Ishikawa (cell line): ENCODE data around the gene SLC30A10.

ENCODE experiments used
- CEBPB ChIP-seq: IDR thresholded peaks from 2 replicates; pipeline ENCODE4 v1.6.1; 2012
- CREB1 ChIP-seq: IDR thresholded peaks from 2 replicates; pipeline ENCODE4 v1.6.1; 2012; ENCODE audit warnings: low read depth
- EGR1 ChIP-seq: IDR thresholded peaks from 2 replicates; pipeline ENCODE4 v1.6.1; 2012
- EP300 ChIP-seq: IDR thresholded peaks from 2 replicates; pipeline ENCODE4 v1.6.1; 2012; ENCODE audit warnings: borderline replicate concordance
- FOXM1 ChIP-seq: IDR thresholded peaks from 2 replicates; pipeline ENCODE4 v1.6.1; 2012; ENCODE audit warnings: low read depth, borderline replicate concordance
- NFIC ChIP-seq: IDR thresholded peaks from 2 replicates; pipeline ENCODE4 v1.6.1; 2012
- RAD21 ChIP-seq: IDR thresholded peaks from 2 replicates; pipeline ENCODE4 v1.6.1; 2012; ENCODE audit warnings: low read depth
- REST ChIP-seq: IDR thresholded peaks from 2 replicates; pipeline ENCODE4 v1.6.1; 2012; ENCODE audit warnings: low read depth, mild to moderate bottlenecking
- TAF1 ChIP-seq: IDR thresholded peaks from 2 replicates; pipeline ENCODE4 v1.6.1; 2012; ENCODE audit warnings: low read depth, mild to moderate bottlenecking
- TCF12 ChIP-seq: IDR thresholded peaks from 2 replicates; pipeline ENCODE4 v1.6.1; 2012; ENCODE audit warnings: low read depth
- TEAD4 ChIP-seq: IDR thresholded peaks from 2 replicates; pipeline ENCODE4 v1.6.1; 2012
- ZBTB7A ChIP-seq: IDR thresholded peaks from 2 replicates; pipeline ENCODE4 v1.6.1; 2012; ENCODE audit warnings: low read depth
- TF ChIP-seq, protein P1 (sequence below): IDR thresholded peaks from 2 replicates; pipeline ENCODE4 v1.6.1; 2012
- TF ChIP-seq, protein P2 (sequence below): IDR thresholded peaks from 2 replicates; pipeline ENCODE4 v1.6.1; 2012

The SLC30A10 gene

DNA sequence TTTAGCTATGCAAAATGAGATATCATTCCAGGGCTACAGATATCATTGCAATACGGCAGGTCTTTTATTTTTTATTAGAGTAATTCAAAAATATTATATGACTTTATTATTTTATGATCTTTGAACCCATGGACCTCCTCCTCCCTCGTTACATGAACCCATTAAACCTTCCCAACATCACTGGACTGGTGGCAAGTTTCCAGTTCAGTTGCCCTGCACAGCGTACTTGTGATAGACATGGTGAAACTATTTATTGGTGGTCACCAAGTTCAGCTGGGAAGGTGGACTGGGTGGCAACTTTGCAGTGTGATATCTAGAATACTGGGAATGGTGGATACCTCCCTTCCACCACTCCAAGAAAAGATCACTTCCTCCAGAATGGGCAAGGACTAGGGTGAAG lies 52.5 kb downstream of the SLC30A10 start:
- TF ChIP-seq TAF1: no peak
- TF ChIP-seq, protein P1, sequence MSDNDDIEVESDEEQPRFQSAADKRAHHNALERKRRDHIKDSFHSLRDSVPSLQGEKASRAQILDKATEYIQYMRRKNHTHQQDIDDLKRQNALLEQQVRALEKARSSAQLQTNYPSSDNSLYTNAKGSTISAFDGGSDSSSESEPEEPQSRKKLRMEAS: no peak
- TF ChIP-seq NFIC: no peak
- TF ChIP-seq FOXM1: no peak
- no peak for TF ChIP-seq EP300
- TF ChIP-seq CEBPB: no peak
- no peak for TF ChIP-seq TEAD4
- TF ChIP-seq ZBTB7A: no peak
- TF ChIP-seq REST: no peak
- TF ChIP-seq CREB1: no peak

- TF ChIP-seq EGR1: no peak
- TF ChIP-seq RAD21: no peak
- no peak for TF ChIP-seq ZBTB7A
- no peak for TF ChIP-seq EP300
- no peak for TF ChIP-seq NFIC
- TF ChIP-seq, protein P2, sequence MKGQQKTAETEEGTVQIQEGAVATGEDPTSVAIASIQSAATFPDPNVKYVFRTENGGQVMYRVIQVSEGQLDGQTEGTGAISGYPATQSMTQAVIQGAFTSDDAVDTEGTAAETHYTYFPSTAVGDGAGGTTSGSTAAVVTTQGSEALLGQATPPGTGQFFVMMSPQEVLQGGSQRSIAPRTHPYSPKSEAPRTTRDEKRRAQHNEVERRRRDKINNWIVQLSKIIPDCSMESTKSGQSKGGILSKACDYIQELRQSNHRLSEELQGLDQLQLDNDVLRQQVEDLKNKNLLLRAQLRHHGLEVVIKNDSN: no peak
- TF ChIP-seq TEAD4: no peak
- TF ChIP-seq REST: no peak
- TF ChIP-seq TCF12: no peak
- no peak for TF ChIP-seq CREB1
- no peak for TF ChIP-seq FOXM1
- TF ChIP-seq, protein P1: no peak
Measured at GRCh38 chr1:219871427-219872057, 56.8 kb downstream of the SLC30A10 start.
